ENCODE data around the gene LRRC46. TPM values are rescaled to one million over a fixed set of nuclear protein-coding genes. Genes with fewer than 3 reads are reported as not detected.

The LRRC46 gene
- total RNA-seq, 6 experiments from 2014 or later: 0.41 to 1.1 (median 0.83) TPM

DNA sequence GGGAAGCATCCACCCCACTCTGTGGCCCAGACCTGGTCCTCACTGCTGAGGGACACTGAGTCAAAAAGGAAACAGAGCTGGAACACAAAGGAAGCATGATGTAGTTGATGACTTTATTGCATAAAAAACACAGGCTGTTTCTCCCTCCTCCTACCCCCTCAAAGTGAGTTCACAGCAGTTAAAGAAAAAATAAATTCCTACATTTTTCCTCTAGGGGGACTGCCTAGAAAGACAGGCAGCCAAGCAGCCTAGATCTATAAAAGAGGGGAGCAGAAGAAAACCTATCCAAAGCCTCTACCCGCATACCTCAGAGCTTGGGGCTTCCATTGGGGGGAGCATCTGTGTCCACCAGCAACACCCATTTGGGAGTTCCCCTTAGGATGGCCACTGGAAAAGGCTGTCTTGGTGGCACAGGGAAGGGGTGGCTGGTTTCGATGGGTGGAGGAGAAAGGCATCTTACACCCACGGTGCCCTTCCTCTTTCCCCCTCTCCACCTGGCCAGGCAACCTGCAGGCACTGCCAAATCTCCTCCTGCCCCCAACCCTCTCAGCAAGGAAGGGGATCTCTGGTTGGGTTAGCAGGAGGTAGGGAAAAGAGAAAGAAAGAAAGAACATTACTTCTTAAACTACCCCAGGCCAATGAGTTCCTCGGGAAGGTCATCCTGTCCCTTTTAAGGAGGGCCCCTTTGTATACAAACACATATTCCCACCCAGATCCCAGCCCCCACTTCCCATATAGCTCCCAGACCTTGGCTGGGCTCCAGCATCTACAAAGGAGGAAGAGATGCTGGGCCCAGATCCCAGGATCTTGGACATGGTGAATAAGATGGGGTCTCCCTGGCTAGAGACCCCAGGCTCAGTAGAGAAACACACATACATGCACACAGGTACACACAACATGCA, 13.6 kb downstream of the LRRC46 start:
- Mint-ChIP-seq H3K27me3 (ENCODE audit: insufficient read depth) (peaks cover 3% of the 10 kb centered on the region), H3K27ac (no peak overlapping the region), H3K36me3 (ENCODE audit: low read depth) (no peaks in the 10 kb centered on the region), H3K9me3 (no peaks in the 10 kb centered on the region), H3K4me3 (no peak overlapping the region), H3K4me1 (ENCODE audit: low read depth) (peaks cover 42% of the 10 kb centered on the region)
- TF ChIP-seq, protein P1, sequence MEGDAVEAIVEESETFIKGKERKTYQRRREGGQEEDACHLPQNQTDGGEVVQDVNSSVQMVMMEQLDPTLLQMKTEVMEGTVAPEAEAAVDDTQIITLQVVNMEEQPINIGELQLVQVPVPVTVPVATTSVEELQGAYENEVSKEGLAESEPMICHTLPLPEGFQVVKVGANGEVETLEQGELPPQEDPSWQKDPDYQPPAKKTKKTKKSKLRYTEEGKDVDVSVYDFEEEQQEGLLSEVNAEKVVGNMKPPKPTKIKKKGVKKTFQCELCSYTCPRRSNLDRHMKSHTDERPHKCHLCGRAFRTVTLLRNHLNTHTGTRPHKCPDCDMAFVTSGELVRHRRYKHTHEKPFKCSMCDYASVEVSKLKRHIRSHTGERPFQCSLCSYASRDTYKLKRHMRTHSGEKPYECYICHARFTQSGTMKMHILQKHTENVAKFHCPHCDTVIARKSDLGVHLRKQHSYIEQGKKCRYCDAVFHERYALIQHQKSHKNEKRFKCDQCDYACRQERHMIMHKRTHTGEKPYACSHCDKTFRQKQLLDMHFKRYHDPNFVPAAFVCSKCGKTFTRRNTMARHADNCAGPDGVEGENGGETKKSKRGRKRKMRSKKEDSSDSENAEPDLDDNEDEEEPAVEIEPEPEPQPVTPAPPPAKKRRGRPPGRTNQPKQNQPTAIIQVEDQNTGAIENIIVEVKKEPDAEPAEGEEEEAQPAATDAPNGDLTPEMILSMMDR (IDR thresholded peaks at IDR 0.05): peak; percentile 80
- peak; percentile 36 for DNase-seq

DNA sequence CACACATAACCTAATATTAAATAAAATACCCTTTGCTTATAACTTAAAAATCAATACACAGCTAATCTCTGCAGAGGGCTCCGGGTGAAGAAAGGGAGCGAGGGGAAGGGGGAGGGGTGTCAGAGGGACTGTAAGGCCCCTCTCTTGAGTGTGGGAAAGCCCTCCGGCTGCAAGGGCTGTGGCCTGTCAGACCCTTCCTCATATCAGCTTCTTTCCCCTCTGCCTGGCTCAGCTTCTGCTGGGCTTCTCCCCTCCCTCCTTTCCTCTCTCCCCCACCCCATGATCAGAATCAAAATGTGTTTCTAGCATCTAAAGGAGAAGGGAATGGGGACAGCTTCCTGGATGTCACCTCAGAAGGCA, 14.2 kb downstream of the LRRC46 start:
- no peaks in the 10 kb centered on the region for H3K9me3 Mint-ChIP-seq
- no peak overlapping the region for H3K4me3 Mint-ChIP-seq
- no peaks in the 10 kb centered on the region for H3K36me3 Mint-ChIP-seq (ENCODE audit: low read depth)
- peaks cover 42% of the 10 kb centered on the region for H3K4me1 Mint-ChIP-seq (ENCODE audit: low read depth)
- no peak for DNase-seq
- H3K27ac Mint-ChIP-seq: no peak overlapping the region
- H3K27me3 Mint-ChIP-seq (ENCODE audit: insufficient read depth): peaks cover 3% of the 10 kb centered on the region
- TF ChIP-seq, protein P1 (IDR thresholded peaks at IDR 0.05): no peak

DNA sequence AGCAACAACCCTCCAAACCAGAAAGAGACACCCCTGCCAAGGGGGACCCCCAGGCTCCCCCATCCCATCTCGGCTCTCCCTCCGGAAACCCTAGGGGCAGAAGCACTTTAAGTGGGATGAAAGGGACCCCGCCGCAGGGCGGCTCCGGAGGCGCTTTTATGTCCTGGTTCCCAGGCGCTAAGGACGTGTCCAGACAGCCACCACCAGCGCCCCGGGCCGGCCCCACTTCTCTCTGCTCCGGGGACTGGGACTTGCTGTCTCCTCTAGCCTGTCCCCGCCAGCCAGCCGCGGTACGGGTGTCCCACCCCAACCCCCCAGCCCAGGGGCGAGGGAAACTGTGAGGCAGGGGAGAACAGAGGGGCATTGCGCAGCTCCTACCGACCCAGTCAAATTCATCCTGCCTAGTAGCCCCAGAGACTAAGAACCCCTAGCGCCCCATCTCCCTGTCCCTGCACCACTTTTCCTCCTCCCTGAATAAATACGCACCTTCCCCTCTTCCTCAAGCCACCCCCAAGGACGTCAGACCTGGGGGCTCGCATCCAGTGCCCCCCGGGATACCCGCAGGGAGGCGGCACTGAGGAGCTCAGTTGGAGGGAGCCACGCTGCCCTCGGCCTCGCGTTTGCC, 15.4 kb downstream of the LRRC46 start:
- Mint-ChIP-seq H3K4me1 (ENCODE audit: low read depth) (peaks cover 37% of the 10 kb centered on the region), H3K27ac (no peak overlapping the region), H3K36me3 (ENCODE audit: low read depth) (no peaks in the 10 kb centered on the region), H3K4me3 (no peak overlapping the region), H3K9me3 (no peaks in the 10 kb centered on the region), H3K27me3 (ENCODE audit: insufficient read depth) (peaks cover 3% of the 10 kb centered on the region)
- TF ChIP-seq, protein P1 (IDR thresholded peaks at IDR 0.05): no peak
- no peak for DNase-seq

DNA sequence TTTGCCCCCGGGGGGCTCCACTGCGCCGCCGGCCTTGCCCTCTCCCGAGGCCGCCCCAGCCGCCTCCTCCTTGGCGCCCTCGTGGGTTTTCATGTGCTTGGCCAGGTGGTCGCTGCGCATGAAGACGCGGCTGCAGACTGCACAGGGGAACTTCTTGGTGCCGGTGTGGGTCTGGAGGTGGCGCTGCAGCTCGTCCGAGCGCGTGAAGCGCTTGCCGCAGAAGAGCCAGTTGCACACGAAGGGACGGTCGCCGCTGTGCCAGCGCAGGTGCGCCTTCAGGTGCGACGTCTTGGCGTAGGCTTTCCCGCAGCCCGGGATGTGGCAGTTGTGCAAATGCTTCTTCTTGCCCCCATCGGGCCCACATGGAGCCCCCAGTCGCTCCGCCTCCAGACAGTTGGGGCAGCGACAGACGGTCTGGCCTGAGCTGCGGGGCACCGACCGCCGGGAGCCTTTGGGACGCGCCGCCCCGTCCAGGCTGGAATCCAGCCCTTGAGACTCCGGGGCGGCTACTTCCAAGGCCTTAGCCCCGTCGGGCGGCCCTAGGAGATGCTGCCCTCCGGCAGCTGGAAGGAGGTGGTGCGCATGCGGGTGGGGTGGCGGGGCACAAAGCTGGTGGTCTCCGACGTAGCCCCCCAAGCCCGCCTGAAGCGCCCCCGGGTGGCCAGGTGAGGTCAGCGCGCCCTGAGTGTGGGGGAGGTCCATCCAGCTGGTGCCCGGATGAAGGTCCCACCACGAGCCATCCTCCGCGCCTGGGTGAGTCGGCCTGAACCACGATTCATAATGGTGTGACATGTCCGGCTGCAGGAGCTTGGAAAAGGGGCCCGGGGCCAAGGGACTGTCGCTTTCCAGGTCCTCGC, 16.1 kb downstream of the LRRC46 start:
- H3K36me3 Mint-ChIP-seq (ENCODE audit: low read depth): no peaks in the 10 kb centered on the region
- DNase-seq: no peak
- peaks cover 10% of the 10 kb centered on the region for H3K27me3 Mint-ChIP-seq (ENCODE audit: insufficient read depth)
- H3K4me1 Mint-ChIP-seq (ENCODE audit: low read depth): peaks cover 44% of the 10 kb centered on the region
- H3K27ac Mint-ChIP-seq: no peak overlapping the region
- TF ChIP-seq, protein P1 (IDR thresholded peaks at IDR 0.05): peak; percentile 35
- H3K9me3 Mint-ChIP-seq: no peaks in the 10 kb centered on the region
- H3K4me3 Mint-ChIP-seq: no peak overlapping the region

DNA sequence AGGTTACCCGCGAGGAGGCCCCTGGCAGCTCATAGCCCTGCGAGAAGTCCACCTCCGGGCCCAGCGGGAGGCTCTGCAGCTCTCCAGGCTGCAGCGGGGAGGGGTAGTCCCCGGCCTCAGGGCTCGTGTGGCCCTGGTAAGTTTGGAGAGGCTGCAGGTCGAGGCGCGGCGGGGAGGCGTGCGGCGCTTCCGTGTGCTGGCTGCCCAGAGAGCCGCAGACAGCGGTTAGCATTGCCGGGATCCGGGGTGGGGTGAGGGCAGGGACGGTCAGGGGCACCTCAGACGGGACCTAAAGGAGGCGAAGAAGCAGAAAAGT, 16.7 kb downstream of the LRRC46 start:
- H3K27ac Mint-ChIP-seq: no peak overlapping the region
- no peaks in the 10 kb centered on the region for H3K36me3 Mint-ChIP-seq (ENCODE audit: low read depth)
- peaks cover 16% of the 10 kb centered on the region for H3K27me3 Mint-ChIP-seq (ENCODE audit: insufficient read depth)
- TF ChIP-seq, protein P1 (IDR thresholded peaks at IDR 0.05): no peak
- H3K9me3 Mint-ChIP-seq: no peaks in the 10 kb centered on the region
- no peak overlapping the region for H3K4me3 Mint-ChIP-seq
- peaks cover 40% of the 10 kb centered on the region for H3K4me1 Mint-ChIP-seq (ENCODE audit: low read depth)
- DNase-seq: no peak

Measured in HFFc6 (cell line).